Chondrocyte (in vitro differentiated cells): ENCODE data around the gene TMEM266. TPM values are rescaled to one million over a fixed set of nuclear protein-coding genes. Genes with fewer than 3 reads are reported as not detected.

Experiments
- DNase-seq: peaks from one replicate; pipeline ENCODE4 v3.0.0; 2021; ENCODE audit warnings: mixed read lengths, low spot score
- H3K27ac Mint-ChIP-seq: one replicate; pipeline ENCODE4 v1.8.0; 2021; ENCODE audit warnings: mild to moderate bottlenecking, moderate library complexity, mixed read lengths; ENCODE audit not compliant: unreplicated experiment
- H3K27me3 Mint-ChIP-seq: 2 replicates; pipeline ENCODE4 v1.8.0; 2021; ENCODE audit warnings: low read depth, mixed read lengths
- H3K36me3 Mint-ChIP-seq: 2 replicates; pipeline ENCODE4 v1.8.0; 2021; ENCODE audit warnings: low read depth, mixed read lengths
- H3K4me1 Mint-ChIP-seq: 2 replicates; pipeline ENCODE4 v1.8.0; 2021; ENCODE audit warnings: low read depth, mild to moderate bottlenecking, mixed read lengths
- H3K4me3 Mint-ChIP-seq: one replicate; pipeline ENCODE4 v1.8.0; 2021; ENCODE audit warnings: mild to moderate bottlenecking, moderate library complexity, mixed read lengths; ENCODE audit not compliant: unreplicated experiment
- H3K9me3 Mint-ChIP-seq: 2 replicates; pipeline ENCODE4 v1.8.0; 2021; ENCODE audit warnings: low read depth, mixed read lengths
- total RNA-seq: library from RNA; stranded (reverse); gene quantifications from 3 replicates; pipeline ENCODE4 v1.2.1, GENCODE V29; 2021
- TF ChIP-seq, protein P1 (sequence below): fragments of 200-600 bp; sonication (generic); IDR thresholded peaks from 2 replicates; pipeline ENCODE4 v1.5.0; 2021; ENCODE audit warnings: antibody characterized with exemption, mild to moderate bottlenecking, moderate library complexity

The TMEM266 gene
- total RNA-seq, 1 donor from 2014 or later, result 0.20 TPM

GRCh38 chr15:76217029-76217881 lies 157.5 kb downstream of the TMEM266 start:
- DNase-seq, result no peak
- H3K27ac Mint-ChIP-seq, result no peak overlapping the region

GRCh38 chr15:76217882-76218217 lies 158.1 kb downstream of the TMEM266 start:
- H3K27ac Mint-ChIP-seq, result no peak overlapping the region
- H3K4me1 Mint-ChIP-seq, result peaks cover 12% of the 10 kb centered on the region
- no peaks in the 10 kb centered on the region for H3K27me3 Mint-ChIP-seq
- H3K4me3 Mint-ChIP-seq, result no peak overlapping the region
- peaks cover 9% of the 10 kb centered on the region for H3K9me3 Mint-ChIP-seq
- no peak for DNase-seq
- peaks cover 26% of the 10 kb centered on the region for H3K36me3 Mint-ChIP-seq
- TF ChIP-seq, protein P1, sequence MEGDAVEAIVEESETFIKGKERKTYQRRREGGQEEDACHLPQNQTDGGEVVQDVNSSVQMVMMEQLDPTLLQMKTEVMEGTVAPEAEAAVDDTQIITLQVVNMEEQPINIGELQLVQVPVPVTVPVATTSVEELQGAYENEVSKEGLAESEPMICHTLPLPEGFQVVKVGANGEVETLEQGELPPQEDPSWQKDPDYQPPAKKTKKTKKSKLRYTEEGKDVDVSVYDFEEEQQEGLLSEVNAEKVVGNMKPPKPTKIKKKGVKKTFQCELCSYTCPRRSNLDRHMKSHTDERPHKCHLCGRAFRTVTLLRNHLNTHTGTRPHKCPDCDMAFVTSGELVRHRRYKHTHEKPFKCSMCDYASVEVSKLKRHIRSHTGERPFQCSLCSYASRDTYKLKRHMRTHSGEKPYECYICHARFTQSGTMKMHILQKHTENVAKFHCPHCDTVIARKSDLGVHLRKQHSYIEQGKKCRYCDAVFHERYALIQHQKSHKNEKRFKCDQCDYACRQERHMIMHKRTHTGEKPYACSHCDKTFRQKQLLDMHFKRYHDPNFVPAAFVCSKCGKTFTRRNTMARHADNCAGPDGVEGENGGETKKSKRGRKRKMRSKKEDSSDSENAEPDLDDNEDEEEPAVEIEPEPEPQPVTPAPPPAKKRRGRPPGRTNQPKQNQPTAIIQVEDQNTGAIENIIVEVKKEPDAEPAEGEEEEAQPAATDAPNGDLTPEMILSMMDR, result no peak

More at GRCh38 chr15:76217029-76217881, 157.5 kb downstream of the TMEM266 start:
- TF ChIP-seq, protein P1, result no peak
- Mint-ChIP-seq H3K36me3 (peaks cover 28% of the 10 kb centered on the region), H3K27me3 (no peaks in the 10 kb centered on the region), H3K4me3 (no peak overlapping the region), H3K4me1 (peaks cover 12% of the 10 kb centered on the region), H3K9me3 (peaks cover 9% of the 10 kb centered on the region)

DNA sequence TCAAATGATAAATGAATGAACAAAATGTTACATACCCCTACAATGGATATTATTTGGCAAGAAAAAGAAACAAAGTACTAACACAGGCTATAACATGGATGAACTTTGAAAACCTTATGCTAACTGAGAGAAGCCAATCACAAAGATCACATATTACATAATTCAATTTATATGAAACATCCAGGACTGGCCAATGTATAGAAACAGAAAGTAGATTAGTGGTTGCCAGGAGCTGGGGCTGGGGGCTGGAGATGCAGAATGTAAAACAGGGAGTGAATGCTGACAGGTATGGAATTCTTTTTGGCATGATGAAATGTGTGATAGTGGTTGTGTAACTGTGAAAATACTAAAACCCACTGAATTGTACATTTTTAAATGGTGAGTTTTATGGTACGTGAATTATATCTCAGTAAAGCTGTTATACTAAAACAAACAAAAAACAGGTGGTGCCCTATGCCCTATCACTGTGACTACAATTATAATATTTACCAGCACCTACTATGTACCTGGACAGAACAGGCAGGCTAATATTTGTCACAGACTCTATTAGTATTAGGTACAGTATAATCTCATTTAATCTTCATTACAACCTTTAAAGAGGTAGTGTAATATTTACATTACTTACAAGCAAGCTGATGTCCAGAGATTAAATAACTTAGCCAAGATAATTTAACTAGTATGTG lies 161.4 kb downstream of the TMEM266 start:
- Mint-ChIP-seq H3K27ac (no peak overlapping the region), H3K9me3 (peaks cover 9% of the 10 kb centered on the region), H3K4me1 (peaks cover 12% of the 10 kb centered on the region), H3K36me3 (peaks cover 25% of the 10 kb centered on the region), H3K4me3 (no peak overlapping the region), H3K27me3 (no peaks in the 10 kb centered on the region)
- TF ChIP-seq, protein P1, result no peak
- no peak for DNase-seq

GRCh38 chr15:76222159-76222558 lies 162.4 kb downstream of the TMEM266 start:
- H3K27me3 Mint-ChIP-seq, result no peaks in the 10 kb centered on the region
- no peak overlapping the region for H3K4me3 Mint-ChIP-seq
- no peak for DNase-seq
- H3K9me3 Mint-ChIP-seq, result peaks cover 9% of the 10 kb centered on the region
- H3K4me1 Mint-ChIP-seq, result peaks cover 8% of the 10 kb centered on the region
- TF ChIP-seq, protein P1, result no peak
- peaks cover 25% of the 10 kb centered on the region for H3K36me3 Mint-ChIP-seq
- no peak overlapping the region for H3K27ac Mint-ChIP-seq

DNA sequence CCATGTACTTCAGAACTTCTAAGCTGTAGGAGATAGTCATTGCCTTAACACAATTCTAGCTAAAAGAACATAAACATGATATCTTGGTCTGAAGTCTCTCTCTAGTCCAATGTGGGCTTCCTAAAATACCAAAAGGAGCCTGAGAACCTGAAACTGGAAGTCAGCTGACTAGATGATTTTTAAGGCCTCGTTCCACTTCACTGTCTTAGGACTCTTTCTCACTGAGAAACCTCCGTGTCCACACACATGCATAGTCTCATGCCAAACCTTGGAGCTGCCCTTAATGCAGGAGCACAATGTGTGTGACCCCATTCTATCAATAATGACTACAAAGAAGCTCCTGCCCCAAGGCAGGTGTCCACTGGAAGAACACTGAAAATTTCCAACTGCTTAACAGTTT lies 163.7 kb downstream of the TMEM266 start:
- H3K9me3 Mint-ChIP-seq, result peaks cover 9% of the 10 kb centered on the region
- H3K4me3 Mint-ChIP-seq, result no peak overlapping the region
- TF ChIP-seq, protein P1, result no peak
- no peak for DNase-seq
- no peak overlapping the region for H3K27ac Mint-ChIP-seq
- no peaks in the 10 kb centered on the region for H3K27me3 Mint-ChIP-seq
- H3K36me3 Mint-ChIP-seq, result peaks cover 25% of the 10 kb centered on the region
- no peaks in the 10 kb centered on the region for H3K4me1 Mint-ChIP-seq
